SIG-M5 (cell line): ENCODE results near the gene MPZL2.
A peak's percentile ranks its signal among the peaks of the same experiment; 100 is the strongest.

Source experiments
- DNase-seq: peaks from one replicate; lab custom pipeline; 2025; lab: John Stamatoyannopoulos, UW

The MPZL2 gene

DNA sequence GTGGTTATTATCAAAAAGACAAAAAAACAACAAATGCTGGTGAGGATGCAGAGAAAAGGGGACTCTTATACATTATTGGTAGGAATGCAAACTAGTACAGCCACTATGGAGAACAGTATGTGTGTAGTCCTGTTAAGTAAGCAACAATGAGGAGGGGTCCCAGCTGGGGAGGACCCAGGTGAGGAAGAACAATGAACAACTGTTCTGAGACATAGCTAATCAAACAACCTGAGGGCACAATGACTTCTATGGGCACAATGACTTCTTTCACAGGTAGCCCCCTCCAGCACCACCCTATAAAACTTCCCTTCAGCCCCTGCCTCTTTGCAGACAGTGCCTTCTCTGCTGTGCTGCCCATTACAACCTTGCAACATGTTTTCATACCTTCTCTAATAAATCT, 44.9 kb downstream of the MPZL2 start:
- no peak for DNase-seq

DNA sequence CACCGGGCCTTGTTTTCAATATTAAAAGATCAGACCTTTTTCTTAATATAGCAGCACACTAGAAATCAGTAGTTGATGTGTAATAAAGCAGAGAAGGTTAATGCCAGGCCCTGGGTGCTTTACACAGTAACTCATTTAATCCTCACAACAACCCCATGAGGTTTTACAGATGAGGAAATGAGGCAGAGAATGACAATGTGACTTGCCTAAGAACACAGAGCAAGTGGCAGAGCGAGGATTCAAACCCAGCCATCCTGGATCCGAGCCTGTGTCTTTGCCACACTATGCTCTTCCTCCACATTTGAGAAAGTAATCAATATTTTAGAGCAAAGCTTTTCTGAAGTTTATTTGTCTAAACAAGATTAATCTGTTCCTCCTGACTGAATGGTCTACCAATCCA, 46.5 kb downstream of the MPZL2 start:
- no peak for DNase-seq

DNA sequence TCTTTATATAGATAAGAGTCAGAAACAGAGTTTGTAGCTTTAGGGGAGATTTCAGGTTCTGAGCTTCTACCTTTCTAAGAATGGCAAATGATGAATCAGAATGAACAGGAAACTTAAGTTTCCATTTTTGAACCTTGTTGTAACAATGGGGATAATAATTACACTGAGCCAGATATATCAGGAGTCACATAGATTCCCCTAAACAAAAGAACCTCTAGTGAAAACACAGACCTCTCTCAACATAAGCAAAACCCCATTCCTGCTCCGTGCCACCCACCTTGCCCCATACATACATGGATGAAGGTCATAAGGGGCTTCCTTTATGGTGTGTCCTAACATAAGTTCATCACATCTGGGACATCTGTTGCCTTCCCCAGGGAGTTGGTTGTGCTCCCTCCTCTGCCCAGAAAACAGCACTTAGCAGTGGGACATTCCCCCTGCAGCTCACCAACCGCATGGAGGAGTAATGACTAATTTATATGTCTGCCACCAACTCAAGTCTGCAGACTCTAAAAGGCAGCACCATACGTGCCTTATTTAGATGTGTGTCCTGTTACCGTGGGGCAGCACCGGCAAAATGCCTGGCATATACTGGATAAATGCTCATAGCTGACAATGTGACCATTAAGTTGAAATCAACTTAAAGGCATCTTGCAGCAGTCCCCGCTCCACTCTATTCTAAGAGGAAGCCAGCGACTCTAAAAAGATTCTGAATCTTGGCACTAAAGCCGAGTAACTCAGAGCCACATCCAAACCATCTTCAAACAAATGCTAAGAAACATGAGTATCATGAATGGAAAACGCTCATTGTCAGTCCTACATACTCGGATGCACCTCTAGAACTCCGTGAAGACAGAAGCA, 47.2 kb downstream of the MPZL2 start:
- no peak for DNase-seq

DNA sequence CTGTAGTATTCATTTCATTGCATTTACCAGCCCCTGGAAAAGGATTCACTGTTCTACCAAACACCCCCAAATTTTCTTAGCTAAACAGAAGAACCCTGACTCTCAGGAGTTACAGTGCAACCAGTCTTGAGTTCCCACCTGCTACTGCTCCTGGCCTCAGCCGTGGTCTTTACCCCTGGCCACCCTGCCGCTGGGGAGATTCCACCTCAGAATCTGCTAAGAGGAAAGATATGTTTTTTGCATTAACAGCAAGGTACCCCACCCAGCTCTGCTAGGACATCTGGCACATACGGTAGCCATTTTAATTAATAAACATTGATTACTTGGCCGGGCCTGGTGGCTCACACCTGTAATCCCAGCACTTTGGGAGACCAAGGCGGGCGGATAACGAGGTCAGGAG, 48.3 kb downstream of the MPZL2 start:
- DNase-seq: no peak

DNA sequence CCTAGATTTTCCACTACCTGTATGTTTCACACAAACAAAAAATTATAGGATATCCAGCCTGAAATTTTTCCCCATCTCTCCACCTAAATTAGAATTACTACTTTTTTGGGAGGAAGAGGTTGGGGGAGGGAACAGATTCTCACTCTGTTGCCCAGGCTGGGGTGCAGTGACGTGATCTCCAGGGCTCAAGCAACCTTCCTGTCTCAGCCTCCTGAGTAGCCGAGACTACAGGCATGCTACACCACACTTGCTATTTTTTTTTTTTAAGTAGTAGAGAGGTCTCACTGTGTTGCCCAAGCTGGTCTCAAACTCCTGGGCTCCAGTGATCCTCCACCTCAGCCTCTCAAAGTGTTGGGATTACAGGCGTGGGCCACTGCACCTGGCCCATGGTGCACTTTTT, 48.8 kb downstream of the MPZL2 start:
- DNase-seq: no peak

DNA sequence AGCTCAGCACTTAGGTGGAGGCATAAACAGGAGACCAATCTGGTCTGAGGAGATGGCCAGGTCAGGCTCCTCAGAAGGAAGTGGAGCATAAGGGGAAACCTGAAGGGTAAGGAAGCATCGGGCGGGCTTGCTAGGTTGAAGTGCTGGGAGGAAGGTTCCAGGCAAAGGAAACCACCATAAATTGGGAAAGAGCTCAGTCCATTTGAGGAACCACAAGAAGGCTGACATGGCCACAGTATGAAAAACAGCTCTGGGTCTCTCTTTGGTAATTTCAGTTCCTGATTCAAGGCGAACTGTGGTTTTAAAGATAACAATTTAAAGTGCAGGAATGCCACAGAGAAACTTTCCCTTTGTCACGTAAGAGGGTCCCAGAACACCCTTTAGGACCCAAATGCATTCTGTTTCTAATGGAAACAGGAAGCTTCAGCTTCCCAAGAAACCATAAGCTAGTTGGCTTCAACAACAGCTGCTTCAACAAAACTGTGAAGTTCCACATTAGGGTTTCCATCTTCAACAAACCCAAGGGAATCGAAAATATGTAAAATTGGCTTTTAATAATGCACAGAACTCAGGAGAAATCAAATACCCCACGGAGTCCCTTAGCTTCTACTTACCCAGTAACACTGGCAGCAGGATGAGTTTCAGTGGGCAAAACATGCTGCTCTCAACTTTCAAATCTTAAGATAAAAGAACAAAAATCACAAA, 49.7 kb downstream of the MPZL2 start:
- DNase-seq: peak; percentile 83

DNA sequence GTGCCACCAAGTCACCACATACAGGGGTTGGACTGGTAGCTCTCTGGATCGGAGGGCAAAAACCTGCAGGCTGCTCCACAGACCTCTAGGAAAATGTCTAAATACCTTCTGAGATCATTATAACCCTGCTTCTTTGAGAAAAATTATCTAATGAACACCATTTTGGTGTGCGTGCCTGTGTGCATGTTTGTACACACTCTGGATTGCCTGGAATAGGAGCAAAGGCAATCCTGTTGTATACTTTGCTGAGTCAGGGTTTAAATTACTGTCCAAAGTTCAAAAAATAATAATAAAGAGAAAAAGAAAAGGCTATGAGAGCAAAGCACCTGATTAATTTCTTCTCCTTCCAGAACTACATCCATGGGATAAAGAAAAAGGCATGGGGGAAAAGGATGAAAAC, 50.3 kb downstream of the MPZL2 start:
- no peak for DNase-seq

DNA sequence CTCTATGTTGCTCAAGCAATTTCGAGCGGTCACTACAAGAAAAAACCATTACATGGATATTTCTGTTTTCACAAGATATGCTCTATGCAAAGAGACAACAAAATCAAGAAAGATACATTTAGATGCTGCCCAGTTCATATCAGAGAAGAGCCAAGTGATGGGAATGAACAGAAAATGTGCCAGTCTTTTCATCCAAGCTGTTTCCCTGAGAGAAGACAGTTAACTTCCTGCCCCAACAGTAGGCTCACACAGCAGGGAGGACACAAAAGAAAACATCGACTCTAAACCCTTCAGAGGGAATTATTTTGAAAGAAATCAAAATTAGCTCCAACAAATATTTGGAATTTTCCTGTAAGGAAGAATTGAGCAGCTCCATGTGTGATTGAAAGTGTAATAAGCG, 50.9 kb downstream of the MPZL2 start:
- no peak for DNase-seq

DNA sequence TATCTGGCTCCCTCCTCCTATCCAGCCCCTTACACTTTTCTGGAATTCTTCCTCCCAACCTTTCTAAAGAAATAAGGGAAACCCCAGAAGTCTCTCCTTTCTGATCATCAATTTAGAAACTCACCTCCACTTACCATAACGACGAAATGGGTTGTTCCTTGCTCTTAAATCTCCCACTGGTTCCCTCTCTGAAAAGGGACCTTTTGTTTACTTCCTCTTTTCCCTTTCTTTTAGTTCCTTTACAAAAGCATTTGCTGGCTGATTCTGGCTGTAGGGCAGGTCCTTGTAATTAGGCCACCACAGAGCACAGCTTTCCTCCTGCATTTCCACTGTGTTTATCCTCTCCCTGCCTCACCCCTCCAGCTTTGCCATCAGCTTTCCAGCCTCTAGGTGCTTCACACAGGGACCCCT, 51.3 kb downstream of the MPZL2 start:
- DNase-seq: no peak

DNA sequence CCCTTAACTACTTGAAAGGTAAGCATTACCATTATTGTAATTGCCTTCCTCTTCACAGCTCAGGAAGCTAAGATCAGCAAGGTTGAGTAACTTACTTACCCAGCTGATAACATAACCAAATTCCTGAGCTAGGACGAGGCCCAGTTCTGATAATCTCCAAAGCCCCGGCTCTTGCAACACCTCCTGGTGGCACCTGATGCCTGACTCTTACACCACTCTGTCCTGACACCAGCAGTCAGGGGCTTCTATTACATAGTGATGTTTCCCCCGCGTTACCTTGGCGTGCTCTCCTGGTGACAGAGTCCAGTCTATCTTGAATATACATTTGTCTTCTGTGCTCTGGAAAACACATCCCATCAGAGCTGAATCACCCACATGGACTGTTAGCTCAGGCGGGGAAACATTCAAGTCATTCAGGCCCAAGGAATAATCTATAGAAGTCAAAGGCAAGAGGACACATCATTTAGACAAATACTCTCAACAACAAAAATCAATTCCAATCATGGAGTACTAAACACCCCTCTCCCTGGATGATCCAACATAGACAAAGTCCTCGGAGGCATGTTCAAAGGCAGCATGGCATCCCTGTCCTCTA, 51.9 kb downstream of the MPZL2 start:
- no peak for DNase-seq

DNA sequence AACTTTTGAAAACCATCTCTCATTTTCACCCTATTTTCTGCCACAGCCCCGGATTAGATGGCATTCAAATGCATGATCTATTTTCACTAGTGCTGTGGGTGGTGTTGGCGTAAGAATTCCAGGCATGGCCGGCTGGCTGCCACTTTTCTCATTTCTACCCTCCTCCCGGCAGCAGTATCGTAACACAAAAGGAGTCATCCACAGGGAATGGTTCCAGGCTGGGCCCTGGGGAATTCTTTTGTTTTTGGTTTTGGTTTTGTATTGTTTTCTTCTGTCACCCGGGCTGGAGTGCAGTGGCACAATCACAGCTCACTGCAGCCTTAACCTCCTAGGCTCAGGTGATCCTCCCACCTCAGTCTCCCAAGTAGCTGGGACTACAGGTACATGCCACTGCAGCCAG, 53.1 kb downstream of the MPZL2 start:
- DNase-seq: no peak

DNA sequence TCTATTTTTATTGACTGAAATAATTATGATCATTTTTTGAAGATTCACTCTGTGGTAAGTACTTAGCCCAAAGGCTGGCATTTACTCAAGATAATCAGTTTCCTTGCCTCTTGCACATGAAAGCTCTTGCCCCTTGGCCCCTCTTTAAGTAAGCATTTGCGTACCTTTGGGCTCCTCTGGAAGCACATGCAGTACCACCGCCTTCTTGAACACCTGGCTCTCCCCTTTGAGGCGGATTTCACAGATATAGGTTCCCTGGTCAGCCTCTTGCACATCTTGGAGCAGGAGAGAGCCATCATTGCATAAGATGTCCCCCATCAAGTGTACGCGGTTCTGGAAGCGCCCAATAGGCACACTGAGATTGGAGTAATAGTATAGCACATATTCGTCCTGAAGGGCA, 53.8 kb downstream of the MPZL2 start:
- no peak for DNase-seq

DNA sequence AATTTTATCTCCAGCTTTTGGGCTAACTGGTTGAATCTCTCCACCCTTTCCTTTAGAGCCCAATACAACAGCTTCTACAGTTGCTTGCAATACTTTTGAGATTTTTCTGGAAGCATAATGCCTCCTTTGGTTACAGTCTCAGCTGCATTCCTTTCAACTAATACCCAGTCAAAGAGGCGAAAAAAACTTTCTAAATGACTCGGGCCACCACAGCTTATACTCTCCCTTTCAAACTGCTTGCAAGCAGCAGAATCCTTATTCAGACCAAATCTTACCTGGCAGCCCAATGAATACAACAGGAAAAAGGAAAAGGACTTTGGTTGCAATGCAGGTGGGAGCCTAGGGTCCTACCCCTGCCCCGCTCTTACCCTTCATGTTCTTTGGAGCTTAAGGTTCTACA, 55.1 kb downstream of the MPZL2 start:
- no peak for DNase-seq

DNA sequence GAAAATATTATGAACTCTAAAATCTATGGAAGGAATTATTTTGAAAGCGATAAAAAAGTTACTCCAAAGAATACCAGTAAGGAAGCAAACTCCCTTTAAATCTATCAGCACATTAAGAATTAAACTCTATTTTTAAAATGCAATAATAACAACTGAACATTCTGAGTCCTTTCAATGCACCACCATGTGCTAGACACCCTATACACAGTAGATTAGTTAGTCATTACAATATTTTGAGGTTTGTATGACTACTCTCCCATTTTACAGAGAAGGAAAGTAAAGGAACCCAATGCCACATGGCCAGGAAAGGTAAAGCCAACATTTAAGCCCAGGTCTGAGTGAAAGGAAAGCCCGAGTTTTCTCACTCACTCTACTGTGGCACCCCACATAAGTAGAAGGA, 57.0 kb downstream of the MPZL2 start:
- DNase-seq: no peak

DNA sequence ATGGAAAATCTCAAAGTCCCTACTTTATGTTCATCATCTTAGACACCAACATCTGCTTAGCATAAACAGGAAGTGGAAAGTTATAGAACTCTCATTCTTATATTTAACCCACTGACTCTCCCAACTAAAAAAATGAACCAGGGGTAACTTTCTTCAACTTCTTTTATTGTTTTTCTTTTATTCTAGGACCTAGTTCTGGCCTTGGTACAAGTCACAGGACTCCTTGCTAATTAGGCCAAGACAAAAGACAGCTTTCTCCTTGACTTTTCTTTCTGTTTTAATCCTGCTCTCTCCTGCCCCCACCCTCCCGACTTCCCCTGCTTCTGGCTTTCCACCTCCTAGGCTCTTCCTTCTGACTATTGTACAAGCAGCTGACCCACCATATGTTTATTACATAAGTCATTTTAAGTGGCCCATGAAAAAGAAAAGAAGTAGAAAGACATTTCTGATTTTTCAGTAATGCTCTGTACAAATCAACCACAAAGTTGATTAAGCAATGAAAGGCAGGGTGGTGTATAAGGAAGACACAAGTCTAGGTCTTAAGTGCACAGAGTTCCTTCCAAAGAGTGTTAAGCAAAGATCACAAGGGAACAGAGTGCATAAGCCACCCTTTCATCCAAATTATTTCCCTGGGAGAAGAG, 57.6 kb downstream of the MPZL2 start:
- DNase-seq: no peak

DNA sequence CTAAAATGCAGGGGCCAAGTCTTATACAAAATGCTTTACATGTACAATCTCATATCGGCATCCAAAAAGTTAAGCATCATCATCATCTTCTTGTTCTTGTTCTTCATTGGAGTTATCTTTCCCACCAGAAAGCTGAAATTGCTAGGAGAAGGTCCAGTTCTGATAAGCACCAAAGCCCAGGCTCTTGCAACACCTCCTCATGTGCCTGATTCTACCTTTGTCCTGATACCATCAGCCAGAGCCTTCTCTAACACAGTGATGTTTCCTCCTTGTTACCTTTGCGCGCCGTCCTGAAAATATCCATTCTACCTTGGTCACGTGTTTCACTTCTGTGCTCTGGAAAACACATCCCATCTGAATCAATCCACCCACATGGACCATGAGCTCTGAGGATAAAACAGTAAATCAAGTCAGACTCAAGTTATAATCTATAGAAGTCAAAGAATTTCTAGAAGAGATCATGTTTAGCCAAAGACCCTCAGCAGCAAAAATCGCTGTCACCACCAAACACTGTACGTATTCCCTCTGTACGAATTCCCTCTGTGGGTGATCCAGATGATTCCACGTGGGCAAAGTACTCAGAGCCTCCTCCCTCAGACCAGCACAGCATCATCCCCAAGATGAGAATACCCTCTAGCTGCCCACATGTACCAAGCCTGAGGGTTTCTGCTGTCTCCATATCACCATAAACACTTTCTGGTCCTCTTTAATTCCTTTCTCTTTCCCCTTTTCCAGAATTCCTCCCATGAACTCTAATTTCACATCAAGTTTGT, 58.3 kb downstream of the MPZL2 start:
- no peak for DNase-seq
